Ramos (cell line): Measurements from ENCODE around the gene TEAD2.

Source experiments
- in situ Hi-C: fragments of 300-500 bp; cut with MboI; formaldehyde crosslinking; loops from one replicate; pipeline ENCODE4 v1.14.3; 2022; ENCODE audit warnings: low sequenced_read_pairs; ENCODE audit not compliant: unreplicated experiment

TEAD2 gene

DNA sequence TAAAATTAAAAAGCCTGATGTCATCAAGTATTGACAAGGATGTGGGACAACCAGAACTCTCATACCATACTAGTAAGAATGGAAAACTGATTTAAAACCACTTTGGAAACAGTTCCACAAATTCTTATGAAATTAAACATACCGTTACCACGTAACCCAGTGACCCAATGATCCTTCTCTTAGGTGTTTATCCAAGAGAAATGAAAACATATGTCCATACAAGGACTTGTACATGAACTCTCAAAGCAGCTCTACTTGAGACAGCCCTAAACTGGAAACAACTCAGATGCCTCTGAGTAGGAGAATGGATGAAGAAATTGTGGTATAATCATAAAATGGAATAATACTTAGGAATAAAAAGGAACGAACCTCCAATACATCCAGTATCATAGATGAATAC is 64.8 kb downstream of the TEAD2 start:
- in situ Hi-C loops, result no loop called here

DNA sequence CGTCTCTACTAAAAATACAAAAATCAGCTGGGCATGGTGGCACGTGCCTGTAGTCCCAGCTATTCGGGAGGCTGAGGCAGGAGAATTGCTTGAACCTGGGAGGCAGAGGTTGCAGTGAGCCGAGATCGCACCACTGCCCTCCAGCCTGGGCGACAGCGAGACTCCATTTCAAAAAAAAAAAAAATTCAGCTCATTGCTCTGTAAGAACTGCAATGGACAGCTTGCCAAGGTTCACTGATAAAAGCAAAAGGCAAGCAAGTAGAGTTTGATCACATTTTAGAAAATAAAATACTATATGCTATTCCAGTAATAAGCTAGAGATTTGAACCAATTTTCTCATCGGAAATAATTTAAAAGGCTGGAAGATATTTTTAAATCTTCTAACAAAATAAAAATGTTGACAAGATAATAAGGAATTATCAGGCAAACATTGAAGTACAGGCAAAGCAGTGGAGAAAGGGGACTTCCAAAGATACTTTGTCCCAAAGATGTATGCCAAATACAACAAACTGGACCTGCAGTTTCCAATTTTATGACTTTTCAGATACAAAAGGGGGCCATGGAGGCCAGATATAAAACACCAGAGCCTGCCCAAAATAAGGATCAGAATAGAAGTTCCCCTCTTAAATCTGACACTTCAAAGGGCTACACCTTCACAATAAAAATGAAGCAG is 66.9 kb downstream of the TEAD2 start:
- in situ Hi-C loops, result no loop called here

DNA sequence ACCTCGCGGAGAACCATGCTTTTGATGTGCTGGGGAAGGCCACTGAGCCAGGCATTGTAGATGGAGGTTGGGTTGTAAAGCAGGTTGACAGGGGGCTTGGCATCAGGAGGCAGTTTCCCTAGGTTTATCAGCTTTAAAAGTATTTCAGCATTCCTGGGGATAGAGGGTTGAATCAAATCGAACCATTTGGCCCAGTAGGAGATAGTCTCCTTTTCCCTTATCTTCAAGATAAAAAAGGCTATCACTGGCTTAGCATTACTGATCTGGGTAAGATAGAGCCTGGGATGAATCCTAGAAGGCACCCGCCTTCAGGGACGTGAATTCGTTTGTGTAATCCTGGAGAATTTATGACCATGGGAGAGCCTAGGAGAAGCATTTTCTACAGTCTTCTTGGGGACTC is 67.8 kb downstream of the TEAD2 start:
- in situ Hi-C loops, result no loop called here
